GM12874 (cell line): ENCODE measurements around the gene RNF150.

ENCODE experiments used
- CTCF ChIP-seq: IDR thresholded peaks from 2 replicates; pipeline ENCODE4 v1.5.1; 2011; ENCODE audit warnings: low read depth, mild to moderate bottlenecking, control low read depth, low read length, moderate library complexity; ENCODE audit not compliant: insufficient read depth

Gene RNF150

GRCh38 chr4:141130947-141131605, 2.2 kb downstream of the RNF150 start:
- no peak for TF ChIP-seq CTCF

GRCh38 chr4:141127884-141128283, 5.4 kb downstream of the RNF150 start:
- no peak for TF ChIP-seq CTCF

- no peak for TF ChIP-seq CTCF
Measured at GRCh38 chr4:141126769-141127168, 6.5 kb downstream of the RNF150 start.

GRCh38 chr4:141124224-141124623, 9.0 kb downstream of the RNF150 start:
- no peak for TF ChIP-seq CTCF

- no peak for TF ChIP-seq CTCF
Measured at GRCh38 chr4:141121768-141122454, 11.4 kb downstream of the RNF150 start.

GRCh38 chr4:141121101-141121500, 12.2 kb downstream of the RNF150 start:
- no peak for TF ChIP-seq CTCF

GRCh38 chr4:141120036-141120593, 13.2 kb downstream of the RNF150 start:
- no peak for TF ChIP-seq CTCF
